HFF-Myc (cell line): Measurements from ENCODE around the gene MORN1.

ENCODE experiments used
- DNase-seq: peaks from one replicate; pipeline ENCODE4 v3.0.0-alpha.2; 2011; ENCODE audit warnings: low read depth; ENCODE audit errors: extremely low read depth
- H3K4me3 ChIP-seq: replicated peaks from 2 replicates; pipeline ENCODE4 v1.5.1; 2011; ENCODE audit warnings: low read depth, mild to moderate bottlenecking, control low read depth, low read length
- CTCF ChIP-seq: IDR thresholded peaks from 2 replicates; pipeline ENCODE4 v1.5.1; 2012; ENCODE audit warnings: mild to moderate bottlenecking, low read depth, low read length, control low read depth; ENCODE audit errors: missing control alignments

Gene MORN1

GRCh38 chr1:2342384-2343022 is 48.9 kb downstream of the MORN1 start:
- no peak for TF ChIP-seq CTCF
- no peak overlapping the region for H3K4me3 ChIP-seq
- no peak for DNase-seq

GRCh38 chr1:2341706-2342383 is 49.5 kb downstream of the MORN1 start:
- no peak overlapping the region for H3K4me3 ChIP-seq
- no peak for DNase-seq
- no peak for TF ChIP-seq CTCF

- no peak for DNase-seq
- no peak for TF ChIP-seq CTCF
- no peak overlapping the region for H3K4me3 ChIP-seq
These were observed 50.5 kb downstream of the MORN1 start for GRCh38 chr1:2340918-2341254.

GRCh38 chr1:2340086-2340917 is 51.1 kb downstream of the MORN1 start:
- no peak for TF ChIP-seq CTCF
- DNase-seq: no peak
- no peak overlapping the region for H3K4me3 ChIP-seq

- no peak overlapping the region for H3K4me3 ChIP-seq
- no peak for TF ChIP-seq CTCF
- DNase-seq: no peak
These were observed 51.9 kb downstream of the MORN1 start for GRCh38 chr1:2339206-2340085.

GRCh38 chr1:2337501-2337900 is 53.9 kb downstream of the MORN1 start:
- no peak for TF ChIP-seq CTCF
- H3K4me3 ChIP-seq: no peak overlapping the region
- no peak for DNase-seq
